ENCODE results near the gene KIFAP3. TPM values are rescaled to one million over a fixed set of nuclear protein-coding genes. Genes with fewer than 3 reads are reported as not detected.

Gene KIFAP3
- total RNA-seq, 1 donor from 2014 or later, result 48.0 TPM

Small RNA genes lying within 50 kb of the gene (small RNA-seq; reads per million reads assigned to genes)
- gene MRPS10P1, result not detected

Other genes starting within 250 kb of the KIFAP3 start
- 8.4 TPM for gene SCYL3, start 180.8 kb downstream of the KIFAP3 start, total RNA-seq
- 0.52 TPM for gene NTMT2, start 71.3 kb upstream of the KIFAP3 start, total RNA-seq

Measured in skeletal muscle tissue (tissue), 2 donors.